ENCODE data around the gene BPHL. TPM values are rescaled to one million over a fixed set of nuclear protein-coding genes. Genes with fewer than 3 reads are reported as not detected.
"Not testable (repeated sequence)": the region's sequence is repeated elsewhere in the genome, so short reads cannot be mapped to it uniquely, and the experiment has no call there.

BPHL gene
- total and polyA plus RNA-seq, 2 donors from 2014 or later = 28.9 to 94.1 TPM

DNA sequence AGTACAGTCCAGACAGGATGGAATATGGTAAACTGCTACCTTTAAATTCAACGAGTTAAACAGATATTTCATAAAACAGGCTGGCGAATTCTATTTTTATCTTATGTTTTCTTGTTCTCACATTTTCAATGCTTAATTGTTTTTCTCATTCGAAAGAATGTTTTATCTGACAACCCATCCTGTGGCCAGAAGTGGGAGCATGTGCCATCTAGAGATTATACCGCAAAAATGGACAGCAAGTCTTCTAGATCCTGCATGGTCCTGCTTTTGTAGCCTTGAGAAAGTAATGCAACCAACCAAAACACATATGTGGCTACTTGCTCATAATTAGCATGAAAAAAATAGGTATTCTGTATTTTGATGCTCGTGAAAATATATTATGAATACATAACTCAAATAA, 78.3 kb downstream of the BPHL start:
- Histone ChIP-seq H3K4me1 (ENCODE audit: control insufficient read depth in 2 of 3, insufficient read depth in 2 of 3, low read depth in 1 of 3, low read length in 3 of 3) (no peaks in the 10 kb centered on the region), H3K27me3 (ENCODE audit: control insufficient read depth, insufficient read depth, low read length) (no peaks in the 10 kb centered on the region), H3K9me3 (ENCODE audit: control insufficient read depth in 2 of 3, insufficient read depth in 1 of 3, low read length in 3 of 3) (no peaks in the 10 kb centered on the region), H3K27ac (ENCODE audit: low read depth in 2 of 2, low read length in 2 of 2) (no peak overlapping the region), H3K36me3 (ENCODE audit: control insufficient read depth in 2 of 3, insufficient read depth in 3 of 3, low read length in 3 of 3) (no peaks in the 10 kb centered on the region), H3K4me3 (ENCODE audit: low read length in 3 of 3) (no peak overlapping the region), H3K9ac (ENCODE audit: low read length in 3 of 3) (no peak overlapping the region)
- intact Hi-C loops (cut with DNase I) = no loop called here
- DNase-seq (no peak), FAIRE-seq (no peak)
- TF ChIP-seq, protein P1, sequence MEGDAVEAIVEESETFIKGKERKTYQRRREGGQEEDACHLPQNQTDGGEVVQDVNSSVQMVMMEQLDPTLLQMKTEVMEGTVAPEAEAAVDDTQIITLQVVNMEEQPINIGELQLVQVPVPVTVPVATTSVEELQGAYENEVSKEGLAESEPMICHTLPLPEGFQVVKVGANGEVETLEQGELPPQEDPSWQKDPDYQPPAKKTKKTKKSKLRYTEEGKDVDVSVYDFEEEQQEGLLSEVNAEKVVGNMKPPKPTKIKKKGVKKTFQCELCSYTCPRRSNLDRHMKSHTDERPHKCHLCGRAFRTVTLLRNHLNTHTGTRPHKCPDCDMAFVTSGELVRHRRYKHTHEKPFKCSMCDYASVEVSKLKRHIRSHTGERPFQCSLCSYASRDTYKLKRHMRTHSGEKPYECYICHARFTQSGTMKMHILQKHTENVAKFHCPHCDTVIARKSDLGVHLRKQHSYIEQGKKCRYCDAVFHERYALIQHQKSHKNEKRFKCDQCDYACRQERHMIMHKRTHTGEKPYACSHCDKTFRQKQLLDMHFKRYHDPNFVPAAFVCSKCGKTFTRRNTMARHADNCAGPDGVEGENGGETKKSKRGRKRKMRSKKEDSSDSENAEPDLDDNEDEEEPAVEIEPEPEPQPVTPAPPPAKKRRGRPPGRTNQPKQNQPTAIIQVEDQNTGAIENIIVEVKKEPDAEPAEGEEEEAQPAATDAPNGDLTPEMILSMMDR (IDR thresholded peaks at IDR 0.05; ENCODE audit: borderline replicate concordance, extremely low read depth, insufficient read depth) = no peak

DNA sequence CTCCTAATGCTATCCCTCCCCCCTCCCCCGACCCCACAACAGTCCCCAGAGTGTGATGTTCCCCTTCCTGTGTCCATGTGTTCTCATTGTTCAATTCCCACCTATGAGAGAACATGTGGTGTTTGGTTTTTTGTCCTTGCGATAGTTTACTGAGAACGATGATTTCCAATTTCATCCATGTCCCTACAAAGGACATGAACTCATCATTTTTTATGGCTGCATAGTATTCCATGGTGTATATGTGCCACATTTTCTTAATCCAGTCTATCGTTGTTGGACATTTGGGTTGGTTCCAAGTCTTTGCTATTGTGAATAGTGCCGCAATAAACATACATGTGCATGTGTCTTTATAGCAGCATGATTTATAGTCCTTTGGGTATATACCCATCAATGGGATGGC, 79.2 kb downstream of the BPHL start:
- intact Hi-C loops (cut with DNase I); H3K4me3 ChIP-seq (ENCODE audit: low read length in 3 of 3); H3K27ac ChIP-seq (ENCODE audit: low read depth in 2 of 2, low read length in 2 of 2); FAIRE-seq; H3K36me3 ChIP-seq (ENCODE audit: control insufficient read depth in 2 of 3, insufficient read depth in 3 of 3, low read length in 3 of 3); H3K9me3 ChIP-seq (ENCODE audit: control insufficient read depth in 2 of 3, insufficient read depth in 1 of 3, low read length in 3 of 3); DNase-seq; H3K4me1 ChIP-seq (ENCODE audit: control insufficient read depth in 2 of 3, insufficient read depth in 2 of 3, low read depth in 1 of 3, low read length in 3 of 3); H3K27me3 ChIP-seq (ENCODE audit: control insufficient read depth, insufficient read depth, low read length); H3K9ac ChIP-seq (ENCODE audit: low read length in 3 of 3): not testable (repeated sequence)

DNA sequence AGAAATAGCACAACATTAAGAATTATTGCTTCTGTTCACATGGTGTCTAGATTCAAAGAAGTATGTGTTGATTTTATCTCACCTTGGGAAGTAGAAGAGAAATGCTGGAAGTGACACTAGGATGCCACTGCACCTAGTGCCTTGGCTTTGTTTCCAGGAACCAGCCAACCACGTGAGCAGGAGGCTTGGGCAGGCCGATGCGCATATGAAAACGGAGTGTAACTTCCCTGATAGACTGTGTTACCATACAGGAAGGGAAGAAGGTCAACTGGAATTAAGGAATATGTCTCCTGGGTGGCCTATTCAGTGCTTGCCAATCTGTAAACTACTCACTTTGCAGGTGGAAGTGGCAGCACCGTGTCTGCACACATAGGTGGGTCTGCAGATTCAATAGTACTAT, 80.9 kb downstream of the BPHL start:
- intact Hi-C loops (cut with DNase I) = no loop called here
- TF ChIP-seq, protein P1 (IDR thresholded peaks at IDR 0.05; ENCODE audit: borderline replicate concordance, extremely low read depth, insufficient read depth) = no peak
- H3K9ac ChIP-seq (ENCODE audit: low read length in 3 of 3) = no peak overlapping the region
- no peaks in the 10 kb centered on the region for H3K9me3 ChIP-seq (ENCODE audit: control insufficient read depth in 2 of 3, insufficient read depth in 1 of 3, low read length in 3 of 3)
- no peaks in the 10 kb centered on the region for H3K36me3 ChIP-seq (ENCODE audit: control insufficient read depth in 2 of 3, insufficient read depth in 3 of 3, low read length in 3 of 3)
- no peaks in the 10 kb centered on the region for H3K4me1 ChIP-seq (ENCODE audit: control insufficient read depth in 2 of 3, insufficient read depth in 2 of 3, low read depth in 1 of 3, low read length in 3 of 3)
- no peaks in the 10 kb centered on the region for H3K27me3 ChIP-seq (ENCODE audit: control insufficient read depth, insufficient read depth, low read length)
- peak in 1 of 5 donors; percentile 9 for DNase-seq
- no peak overlapping the region for H3K27ac ChIP-seq (ENCODE audit: low read depth in 2 of 2, low read length in 2 of 2)
- no peak overlapping the region for H3K4me3 ChIP-seq (ENCODE audit: low read length in 3 of 3)
- no peak for FAIRE-seq

DNA sequence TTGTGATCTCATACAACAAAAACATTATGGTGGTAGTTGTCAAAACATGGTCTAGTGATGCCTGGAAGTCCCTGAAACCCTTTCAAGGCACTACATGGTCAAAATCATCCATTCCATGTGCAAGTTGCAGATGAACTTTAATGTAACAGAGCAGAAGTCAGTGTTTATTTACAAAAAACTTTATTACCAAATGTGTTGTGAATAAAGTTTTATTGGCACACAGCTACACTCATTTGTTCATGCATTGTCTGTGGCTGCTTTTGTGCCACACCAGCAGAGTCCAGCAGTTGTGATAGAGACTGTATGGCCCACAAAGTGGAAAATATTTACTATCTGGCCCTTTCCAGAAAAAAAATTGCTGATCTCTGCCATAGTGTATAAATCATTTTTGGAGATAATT, 82.2 kb downstream of the BPHL start:
- Histone ChIP-seq H3K4me1 (ENCODE audit: control insufficient read depth in 2 of 3, insufficient read depth in 2 of 3, low read depth in 1 of 3, low read length in 3 of 3) (no peaks in the 10 kb centered on the region), H3K4me3 (ENCODE audit: low read length in 3 of 3) (no peak overlapping the region), H3K9me3 (ENCODE audit: control insufficient read depth in 2 of 3, insufficient read depth in 1 of 3, low read length in 3 of 3) (no peaks in the 10 kb centered on the region), H3K27me3 (ENCODE audit: control insufficient read depth, insufficient read depth, low read length) (no peaks in the 10 kb centered on the region), H3K27ac (ENCODE audit: low read depth in 2 of 2, low read length in 2 of 2) (no peak overlapping the region), H3K36me3 (ENCODE audit: control insufficient read depth in 2 of 3, insufficient read depth in 3 of 3, low read length in 3 of 3) (no peaks in the 10 kb centered on the region), H3K9ac (ENCODE audit: low read length in 3 of 3) (no peak overlapping the region)
- DNase-seq (no peak), FAIRE-seq (no peak)
- intact Hi-C loops (cut with DNase I) = no loop called here
- TF ChIP-seq, protein P1 (IDR thresholded peaks at IDR 0.05; ENCODE audit: borderline replicate concordance, extremely low read depth, insufficient read depth) = no peak

Data from kidney (tissue), 14 donors.